Body of pancreas (tissue), 4 donors: ENCODE results near the gene TFB2M.

ENCODE experiments used
- CTCF ChIP-seq, 7 experiments: fragments of 450-650 bp in 4 of 7; fragments of 200-600 bp in 3 of 7; sonication (generic) in 3 of 7; IDR thresholded peaks; one replicate each; pipeline ENCODE4 v1.5.1; 2016 to 2019; ENCODE audit warnings: antibody characterized with exemption in 7 of 7
- POLR2A ChIP-seq, 3 donors: fragments of 450-650 bp; IDR thresholded peaks; one replicate each; pipeline ENCODE4 v1.6.1; 2016; ENCODE audit warnings: antibody characterized with exemption in 3 of 3, mild to moderate bottlenecking in 2 of 3

- TF ChIP-seq POLR2A (IDR thresholded peaks at IDR 0.05) (no peak), CTCF (IDR thresholded peaks at IDR 0.05) (no peak)
Measured at GRCh38 chr1:246576709-246577032, 10.6 kb upstream of the TFB2M start.
